IPS-11a (cell line): ENCODE data around the gene BCAS3.
"Not testable (repeated sequence)": the region's sequence is repeated elsewhere in the genome, so short reads cannot be mapped to it uniquely, and the experiment has no call there.

Experiments used
- H3K4me3 ChIP-seq: one replicate; pipeline ENCODE4 v1.5.1; 2013; ENCODE audit warnings: low read depth, low read length, control low read depth

The BCAS3 gene

GRCh38 chr17:61146833-61147232 lies 469.2 kb downstream of the BCAS3 start:
- not testable (repeated sequence) for H3K4me3 ChIP-seq

GRCh38 chr17:61149106-61149825 lies 471.6 kb downstream of the BCAS3 start:
- H3K4me3 ChIP-seq, result no peak overlapping the region

GRCh38 chr17:61149862-61150362 lies 472.3 kb downstream of the BCAS3 start:
- no peak overlapping the region for H3K4me3 ChIP-seq

- H3K4me3 ChIP-seq, result no peak overlapping the region
Measured at GRCh38 chr17:61150686-61151299, 473.1 kb downstream of the BCAS3 start.

GRCh38 chr17:61152898-61153297 lies 475.2 kb downstream of the BCAS3 start:
- no peak overlapping the region for H3K4me3 ChIP-seq

- no peak overlapping the region for H3K4me3 ChIP-seq
Measured at GRCh38 chr17:61155590-61156237, 478.1 kb downstream of the BCAS3 start.

GRCh38 chr17:61157246-61157886 lies 479.7 kb downstream of the BCAS3 start:
- H3K4me3 ChIP-seq, result no peak overlapping the region

GRCh38 chr17:61158376-61158775 lies 480.7 kb downstream of the BCAS3 start:
- H3K4me3 ChIP-seq, result no peak overlapping the region

- no peak overlapping the region for H3K4me3 ChIP-seq
Measured at GRCh38 chr17:61159221-61159814, 481.7 kb downstream of the BCAS3 start.

GRCh38 chr17:61160204-61160603 lies 482.6 kb downstream of the BCAS3 start:
- H3K4me3 ChIP-seq, result no peak overlapping the region

GRCh38 chr17:61160789-61161445 lies 483.3 kb downstream of the BCAS3 start:
- H3K4me3 ChIP-seq, result no peak overlapping the region

GRCh38 chr17:61161615-61162134 lies 484.0 kb downstream of the BCAS3 start:
- H3K4me3 ChIP-seq, result no peak overlapping the region

GRCh38 chr17:61164517-61164916 lies 486.9 kb downstream of the BCAS3 start:
- no peak overlapping the region for H3K4me3 ChIP-seq

GRCh38 chr17:61167075-61167474 lies 489.4 kb downstream of the BCAS3 start:
- H3K4me3 ChIP-seq, result no peak overlapping the region

GRCh38 chr17:61168506-61168905 lies 490.9 kb downstream of the BCAS3 start:
- H3K4me3 ChIP-seq, result no peak overlapping the region

GRCh38 chr17:61174310-61174709 lies 496.7 kb downstream of the BCAS3 start:
- H3K4me3 ChIP-seq, result no peak overlapping the region

- no peak overlapping the region for H3K4me3 ChIP-seq
Measured at GRCh38 chr17:61175298-61176142, 497.9 kb downstream of the BCAS3 start.

GRCh38 chr17:61177351-61177750 lies 499.7 kb downstream of the BCAS3 start:
- H3K4me3 ChIP-seq, result no peak overlapping the region

GRCh38 chr17:61178284-61178683 lies 500.6 kb downstream of the BCAS3 start:
- H3K4me3 ChIP-seq, result no peak overlapping the region
